ENCODE data around the gene TMEM256. TPM values are rescaled to one million over a fixed set of nuclear protein-coding genes. Genes with fewer than 3 reads are reported as not detected.
A peak's percentile ranks its signal among the peaks of the same experiment; 100 is the strongest.

TMEM256 gene
- total RNA-seq, 1 experiment from 2014 or later: 57.6 TPM

GRCh38 chr17:7437369-7437863 is 33.5 kb upstream of the TMEM256 start:
- Histone ChIP-seq H3K4me1 (ENCODE audit: insufficient read depth, low read length, poor library complexity, severe bottlenecking) (peaks cover 42% of the 10 kb centered on the region), H3K36me3 (ENCODE audit: insufficient read depth, low read length, poor library complexity, severe bottlenecking) (no peaks in the 10 kb centered on the region), H3K9me3 (ENCODE audit: low read depth, low read length, poor library complexity, severe bottlenecking) (no peaks in the 10 kb centered on the region), H3K27ac (ENCODE audit: low read depth, low read length, poor library complexity, severe bottlenecking) (peak overlapping the region; percentile 41), H3K4me3 (ENCODE audit: low read depth, low read length, poor library complexity, severe bottlenecking) (peak overlapping the region; percentile 90), H3K27me3 (replicated peaks; ENCODE audit: insufficient read depth, low read depth, low read length, poor library complexity) (no peaks in the 10 kb centered on the region)
- CTCF ChIA-PET: interaction anchor here (0.9 to 1.3 kb wide), 3 partner anchors 34 to 81 kb away, joined by 5 to 7 read pairs (median 6); partner anchors contain the start of gene TMEM256
- TF ChIP-seq EZH2 (IDR thresholded peaks at IDR 0.05; ENCODE audit: borderline replicate concordance, low read depth, low read length, poor library complexity, severe bottlenecking) (no peak), CTCF (conservative IDR thresholded peaks at IDR 0.05; ENCODE audit: low read depth, low read length) (no peak)
- DNase-seq (ENCODE audit: low spot score): no peak
- POLR2A ChIA-PET (ENCODE audit: low non-redundant PET): interaction anchor here (0.6 kb wide), 1 partner anchor 47 kb away, joined by 3 read pairs; no protein-coding TSS in a partner anchor
- no TSS peak for BruUV-seq (replicated peaks)
- intact Hi-C loops (cut with micrococcal nuclease; ENCODE audit: unreplicated experiment): loop anchor here (2.0 to 5.0 kb wide), 3 partner anchors 80 to 250 kb away; partner anchors contain the start of genes SENP3, TMEM95, TP53 and WRAP53

DNA sequence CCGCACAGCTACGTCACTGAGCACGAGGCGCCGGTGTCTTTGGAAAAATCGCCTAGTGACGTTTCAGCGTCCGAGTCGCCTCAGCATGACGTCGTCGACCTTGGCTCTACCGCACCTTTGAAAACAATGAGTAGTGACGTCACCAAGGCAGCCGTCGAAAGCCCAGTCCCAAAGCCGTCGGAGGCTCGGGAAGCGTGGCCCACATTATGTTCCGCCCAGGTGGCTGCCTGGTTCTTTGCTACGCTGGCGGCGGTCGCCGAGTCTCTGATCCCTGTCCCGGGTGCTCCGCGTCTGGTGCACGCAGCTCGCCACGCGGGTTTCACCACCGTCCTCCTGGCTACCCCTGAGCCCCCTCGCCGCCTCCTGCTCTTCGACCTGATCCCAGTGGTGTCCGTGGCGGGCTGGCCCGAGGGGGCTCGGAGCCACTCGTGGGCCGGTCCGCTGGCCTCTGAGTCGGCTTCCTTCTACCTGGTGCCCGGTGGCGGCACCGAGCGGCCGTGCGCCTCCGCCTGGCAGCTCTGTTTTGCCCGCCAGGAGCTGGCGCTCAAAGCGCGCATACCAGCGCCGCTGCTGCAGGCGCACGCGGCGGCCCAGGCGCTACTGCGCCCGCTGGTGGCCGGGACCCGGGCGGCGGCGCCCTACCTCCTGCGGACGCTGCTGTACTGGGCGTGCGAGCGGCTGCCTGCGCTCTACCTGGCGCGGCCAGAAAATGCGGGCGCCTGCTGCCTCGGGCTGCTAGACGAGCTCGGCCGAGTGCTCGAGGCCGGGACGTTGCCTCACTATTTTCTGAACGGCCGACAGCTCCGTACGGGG is 32.9 kb upstream of the TMEM256 start:
- DNase-seq (ENCODE audit: low spot score): peak; percentile 92
- intact Hi-C loops (cut with micrococcal nuclease; ENCODE audit: unreplicated experiment): loop anchor here (2.0 to 5.0 kb wide), 3 partner anchors 79 to 251 kb away; partner anchors contain the start of genes SENP3, TMEM95, TP53 and WRAP53
- H3K4me1 ChIP-seq (ENCODE audit: insufficient read depth, low read length, poor library complexity, severe bottlenecking): peaks cover 42% of the 10 kb centered on the region
- CTCF ChIA-PET: interaction anchor here (0.9 to 1.7 kb wide), 5 partner anchors 33 to 124 kb away, joined by 4 to 7 read pairs (median 6); partner anchors contain the start of gene TMEM256
- H3K27ac ChIP-seq (ENCODE audit: low read depth, low read length, poor library complexity, severe bottlenecking): peak overlapping the region; percentile 41
- POLR2A ChIA-PET (ENCODE audit: low non-redundant PET): interaction anchor here (0.6 kb wide), 1 partner anchor 48 kb away, joined by 3 read pairs; no protein-coding TSS in a partner anchor
- no TSS peak for BruUV-seq (replicated peaks)
- no peak for TF ChIP-seq EZH2 (IDR thresholded peaks at IDR 0.05; ENCODE audit: borderline replicate concordance, low read depth, low read length, poor library complexity, severe bottlenecking)
- peak; percentile 70 for TF ChIP-seq CTCF (conservative IDR thresholded peaks at IDR 0.05; ENCODE audit: low read depth, low read length)
- H3K27me3 ChIP-seq (replicated peaks; ENCODE audit: insufficient read depth, low read depth, low read length, poor library complexity): no peaks in the 10 kb centered on the region
- H3K4me3 ChIP-seq (ENCODE audit: low read depth, low read length, poor library complexity, severe bottlenecking): peak overlapping the region; percentile 90
- no peaks in the 10 kb centered on the region for H3K9me3 ChIP-seq (ENCODE audit: low read depth, low read length, poor library complexity, severe bottlenecking)
- H3K36me3 ChIP-seq (ENCODE audit: insufficient read depth, low read length, poor library complexity, severe bottlenecking): no peaks in the 10 kb centered on the region

DNA sequence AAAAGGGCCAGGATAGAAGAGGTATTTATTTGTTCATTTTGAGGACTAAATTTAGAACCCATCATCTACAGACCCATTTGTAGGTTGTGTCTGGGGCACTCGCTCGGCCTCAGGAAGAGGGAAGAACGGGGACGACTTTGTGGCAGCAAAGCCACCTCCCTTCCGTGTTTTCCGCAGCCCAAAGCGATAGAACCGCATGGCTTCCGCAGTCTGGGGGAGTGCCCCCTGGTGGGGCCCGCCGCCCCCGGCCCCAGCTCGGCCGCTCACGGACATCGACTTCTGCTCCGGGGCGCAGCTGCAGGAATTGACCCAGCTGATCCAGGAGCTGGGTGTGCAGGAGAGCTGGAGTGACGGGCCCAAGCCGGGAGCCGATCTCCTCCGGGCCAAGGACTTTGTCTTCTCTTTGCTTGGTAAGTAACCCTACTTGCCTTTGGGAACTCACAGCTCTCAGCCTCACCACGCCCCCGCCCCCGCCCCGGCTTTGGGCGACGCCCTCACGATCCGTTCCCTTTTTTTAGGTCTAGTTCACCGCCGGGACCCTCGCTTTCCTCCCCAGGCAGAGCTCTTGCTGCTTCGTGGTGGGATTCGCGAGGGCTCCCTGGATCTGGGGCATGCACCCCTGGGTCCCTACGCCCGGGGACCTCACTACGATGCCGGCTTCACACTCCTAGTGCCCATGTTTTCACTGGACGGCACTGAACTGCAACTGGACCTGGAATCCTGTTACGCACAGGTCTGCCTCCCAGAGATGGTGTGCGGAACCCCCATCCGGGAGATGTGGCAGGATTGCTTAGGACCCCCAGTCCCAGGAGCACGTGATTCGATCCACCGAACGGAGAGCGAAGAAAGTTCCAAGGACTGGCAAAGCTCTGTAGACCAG is 32.0 kb upstream of the TMEM256 start:
- DNase-seq (ENCODE audit: low spot score): peak; percentile 78
- Histone ChIP-seq H3K4me1 (ENCODE audit: insufficient read depth, low read length, poor library complexity, severe bottlenecking) (peaks cover 34% of the 10 kb centered on the region), H3K27me3 (replicated peaks; ENCODE audit: insufficient read depth, low read depth, low read length, poor library complexity) (no peaks in the 10 kb centered on the region), H3K27ac (ENCODE audit: low read depth, low read length, poor library complexity, severe bottlenecking) (peak overlapping the region; percentile 41), H3K9me3 (ENCODE audit: low read depth, low read length, poor library complexity, severe bottlenecking) (no peaks in the 10 kb centered on the region), H3K36me3 (ENCODE audit: insufficient read depth, low read length, poor library complexity, severe bottlenecking) (no peaks in the 10 kb centered on the region), H3K4me3 (ENCODE audit: low read depth, low read length, poor library complexity, severe bottlenecking) (peak overlapping the region; percentile 90)
- TF ChIP-seq EZH2 (IDR thresholded peaks at IDR 0.05; ENCODE audit: borderline replicate concordance, low read depth, low read length, poor library complexity, severe bottlenecking): no peak
- TF ChIP-seq CTCF (conservative IDR thresholded peaks at IDR 0.05; ENCODE audit: low read depth, low read length): 0 out of 2 replicates have a peak, but pooled peaks have one; percentile 35
- CTCF ChIA-PET: interaction anchor here (1.1 to 1.7 kb wide), 3 partner anchors 67 to 125 kb away, joined by 4 to 6 read pairs (median 5); no protein-coding TSS in a partner anchor
- intact Hi-C loops (cut with micrococcal nuclease; ENCODE audit: unreplicated experiment): loop anchor here (1.0 to 5.0 kb wide), 5 partner anchors 32 to 251 kb away; partner anchors contain the start of genes SENP3, TMEM256, TMEM95 and TP53
- BruUV-seq (replicated peaks): no TSS peak
- POLR2A ChIA-PET (ENCODE audit: low non-redundant PET): interaction anchor here (1.1 to 1.2 kb wide), 2 partner anchors 10 to 32 kb away, joined by 5 read pairs; partner anchors contain the start of gene TMEM256

Data from A673 (cell line).